Karpas-422 (cell line): ENCODE data around the gene KRTAP4-11. TPM values are rescaled to one million over a fixed set of nuclear protein-coding genes. Genes with fewer than 3 reads are reported as not detected.
"Not testable (repeated sequence)": the region's sequence is repeated elsewhere in the genome, so short reads cannot be mapped to it uniquely, and the experiment has no call there.

Source experiments
- DNase-seq: peaks from one replicate; pipeline ENCODE4 v3.0.0-alpha.2; 2015
- H2AFZ ChIP-seq: fragments of 200-600 bp; sonication (generic); 2 replicates; pipeline ENCODE4 v1.6.1; 2014; ENCODE audit warnings: antibody characterized with exemption, low read length, mixed read lengths
- H3K27ac ChIP-seq: fragments of 200-600 bp; sonication (generic); 2 replicates; pipeline ENCODE4 v1.5.1; 2014; ENCODE audit warnings: mild to moderate bottlenecking, low read length, moderate library complexity
- H3K27me3 ChIP-seq: fragments of 200-600 bp; sonication (generic); 2 replicates; pipeline ENCODE4 v1.6.1; 2014; ENCODE audit warnings: low read length, mixed read lengths
- H3K36me3 ChIP-seq: fragments of 200-600 bp; sonication (generic); 2 replicates; pipeline ENCODE4 v1.6.1; 2014; ENCODE audit warnings: low read length, mixed read lengths; ENCODE audit not compliant: insufficient read depth
- H3K4me1 ChIP-seq: fragments of 200-600 bp; sonication (generic); 2 replicates; pipeline ENCODE4 v1.6.1; 2014; ENCODE audit warnings: mild to moderate bottlenecking, low read length, mixed read lengths
- H3K4me2 ChIP-seq: fragments of 200-600 bp; sonication (generic); 2 replicates; pipeline ENCODE4 v1.6.1; 2014; ENCODE audit warnings: low read length, low read depth, mild to moderate bottlenecking; ENCODE audit not compliant: poor library complexity, severe bottlenecking
- H3K4me3 ChIP-seq: fragments of 200-600 bp; sonication (generic); 2 replicates; pipeline ENCODE4 v1.5.1; 2014; ENCODE audit warnings: mild to moderate bottlenecking, antibody characterized with exemption, low read length, mixed read lengths
- H3K79me2 ChIP-seq: fragments of 200-600 bp; sonication (generic); 2 replicates; pipeline ENCODE4 v1.6.1; 2014; ENCODE audit warnings: mild to moderate bottlenecking, low read length, mixed read lengths
- H3K9ac ChIP-seq: fragments of 200-600 bp; sonication (generic); 2 replicates; pipeline ENCODE4 v1.6.0; 2014; ENCODE audit warnings: low read length
- H3K9me2 ChIP-seq: fragments of 200-600 bp; sonication (generic), shearing (Covaris generic); replicated peaks from 2 replicates; pipeline ENCODE4 v1.6.0; 2014; ENCODE audit warnings: mild to moderate bottlenecking, low read length, moderate library complexity; ENCODE audit not compliant: insufficient read depth
- H3K9me3 ChIP-seq: fragments of 300-700, 200-600 bp; sonication (generic); 2 replicates; pipeline ENCODE4 v1.6.1; 2014; ENCODE audit warnings: low read length, mixed read lengths
- H4K20me1 ChIP-seq: fragments of 200-600 bp; sonication (generic); 2 replicates; pipeline ENCODE4 v1.6.1; 2014; ENCODE audit warnings: mild to moderate bottlenecking, antibody characterized with exemption, low read length, low read depth; ENCODE audit not compliant: insufficient read depth
- total RNA-seq: library from RNA; depleted of rRNA; stranded (reverse); fragments of >200 nt; shearing (Covaris generic); gene quantifications from 2 replicates; pipeline ENCODE4 v1.2.3, GENCODE V29; 2014; ENCODE audit warnings: low replicate concordance

Gene KRTAP4-11
- total RNA-seq, 1 experiment from 2014 or later: not detected

DNA sequence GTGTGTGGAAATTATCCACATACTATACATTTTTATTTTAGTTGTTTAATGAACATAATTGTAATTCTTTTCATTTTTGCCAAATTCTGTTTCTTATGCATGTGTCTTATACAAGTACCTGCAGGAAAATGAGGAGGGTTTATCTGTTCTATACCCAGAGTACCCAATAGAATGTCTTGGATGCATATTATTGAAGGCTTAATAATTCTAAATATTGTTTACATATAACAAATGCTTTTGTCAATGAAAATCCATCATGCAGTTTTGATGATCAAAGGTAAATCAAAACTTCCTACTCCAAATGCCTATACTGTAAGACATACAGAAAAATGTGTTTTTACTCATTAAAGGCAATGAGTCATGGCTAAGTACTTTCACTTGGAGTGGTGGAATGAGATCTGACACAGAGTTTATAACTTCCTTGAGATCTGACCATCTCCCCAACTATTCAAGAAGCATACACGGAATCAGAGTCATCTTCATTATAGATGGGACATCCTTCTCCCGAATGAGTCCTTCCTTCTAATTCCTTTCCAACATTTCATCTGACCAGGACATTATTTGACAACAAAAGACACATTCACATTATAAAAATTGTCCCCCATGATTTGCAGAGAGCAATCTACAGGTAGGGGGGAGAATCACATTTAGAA, 13.7 kb downstream of the KRTAP4-11 start:
- not testable (repeated sequence) for H3K9me3 ChIP-seq, H3K4me3 ChIP-seq, H3K9me2 ChIP-seq, H3K36me3 ChIP-seq, H3K9ac ChIP-seq, DNase-seq, H3K27me3 ChIP-seq, H3K79me2 ChIP-seq, H4K20me1 ChIP-seq, H3K27ac ChIP-seq, H3K4me1 ChIP-seq, H2AFZ ChIP-seq, H3K4me2 ChIP-seq

DNA sequence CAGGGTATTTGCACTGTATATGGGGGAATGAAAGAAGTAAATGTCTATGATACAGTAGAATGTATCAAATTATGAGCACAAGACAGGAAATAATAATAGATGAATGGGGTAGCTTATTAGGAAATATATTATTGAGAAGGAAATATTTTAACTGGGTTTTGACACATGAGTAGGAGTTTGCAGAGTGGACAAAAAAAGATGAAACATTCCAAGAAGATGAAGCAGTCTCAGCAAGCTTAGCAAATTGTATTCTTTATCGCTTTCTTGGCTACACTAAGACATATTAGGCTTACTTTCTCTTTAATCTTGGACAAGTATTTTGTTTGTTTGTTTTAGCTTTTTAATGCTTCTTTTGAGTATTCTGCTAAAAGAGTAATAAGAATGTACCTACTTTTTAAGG, 14.3 kb downstream of the KRTAP4-11 start:
- Histone ChIP-seq H3K9me3 (no peaks in the 10 kb centered on the region), H3K4me1 (no peaks in the 10 kb centered on the region), H2AFZ (no peak overlapping the region), H3K27me3 (no peaks in the 10 kb centered on the region), H3K9me2 (no peaks in the 10 kb centered on the region), H3K9ac (no peak overlapping the region), H3K4me2 (no peak overlapping the region), H3K4me3 (no peak overlapping the region), H3K27ac (no peak overlapping the region), H3K36me3 (no peaks in the 10 kb centered on the region), H4K20me1 (no peaks in the 10 kb centered on the region), H3K79me2 (no peaks in the 10 kb centered on the region)
- DNase-seq: no peak

DNA sequence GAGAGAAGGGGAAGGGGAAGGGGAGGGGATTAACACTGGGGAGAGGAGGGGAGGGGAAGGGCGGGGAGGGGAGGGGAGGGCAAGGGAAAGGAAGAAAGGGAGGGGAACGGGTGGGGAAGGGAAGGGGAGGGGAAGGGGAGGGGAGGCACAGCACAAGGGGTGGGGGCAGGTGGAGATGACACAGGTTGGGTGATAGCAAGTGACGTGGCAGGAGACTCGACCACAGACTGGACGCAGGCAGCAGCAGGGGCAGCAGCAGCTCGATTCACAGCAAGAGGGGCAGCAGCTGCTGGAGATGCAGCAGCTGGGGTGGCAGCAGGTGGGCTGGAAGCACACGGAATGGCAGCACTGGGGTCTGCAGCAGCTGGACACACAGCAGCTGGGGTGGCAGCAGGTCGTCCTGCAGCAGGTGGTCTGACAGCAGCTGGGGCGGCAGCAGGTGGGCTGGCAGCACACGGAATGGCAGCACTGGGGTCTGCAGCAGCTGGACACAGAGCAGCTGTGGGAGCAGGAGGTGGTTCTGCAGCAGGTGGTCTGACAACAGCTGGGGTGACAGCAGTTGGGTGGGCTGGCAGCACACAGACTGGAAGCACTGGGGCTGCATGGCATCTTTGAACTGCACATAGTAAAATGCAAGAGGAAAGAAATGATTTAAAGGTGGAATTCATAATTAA, 16.4 kb downstream of the KRTAP4-11 start, which contains the start of gene KRTAP4-16:
KRTAP4-16 (minus strand) TSS at position 624 of the 674 bp plus-strand sequence; CDS start at position 624, 0 bp downstream.
- Histone ChIP-seq H3K9me3 (no peaks in the 10 kb centered on the region), H3K4me2 (no peak within 1 kb of the TSS), H3K9ac (no peak within 1 kb of the TSS), H4K20me1 (no peaks in the 10 kb centered on the region), H3K4me1 (no peaks in the 10 kb centered on the region), H3K27me3 (no peaks in the 10 kb centered on the region), H3K79me2 (no peaks in the 10 kb centered on the region), H3K9me2 (no peaks in the 10 kb centered on the region), H2AFZ (no peak within 1 kb of the TSS), H3K4me3 (no peak within 1 kb of the TSS), H3K36me3 (no peaks in the 10 kb centered on the region), H3K27ac (no peak within 1 kb of the TSS)
- no peak for DNase-seq

DNA sequence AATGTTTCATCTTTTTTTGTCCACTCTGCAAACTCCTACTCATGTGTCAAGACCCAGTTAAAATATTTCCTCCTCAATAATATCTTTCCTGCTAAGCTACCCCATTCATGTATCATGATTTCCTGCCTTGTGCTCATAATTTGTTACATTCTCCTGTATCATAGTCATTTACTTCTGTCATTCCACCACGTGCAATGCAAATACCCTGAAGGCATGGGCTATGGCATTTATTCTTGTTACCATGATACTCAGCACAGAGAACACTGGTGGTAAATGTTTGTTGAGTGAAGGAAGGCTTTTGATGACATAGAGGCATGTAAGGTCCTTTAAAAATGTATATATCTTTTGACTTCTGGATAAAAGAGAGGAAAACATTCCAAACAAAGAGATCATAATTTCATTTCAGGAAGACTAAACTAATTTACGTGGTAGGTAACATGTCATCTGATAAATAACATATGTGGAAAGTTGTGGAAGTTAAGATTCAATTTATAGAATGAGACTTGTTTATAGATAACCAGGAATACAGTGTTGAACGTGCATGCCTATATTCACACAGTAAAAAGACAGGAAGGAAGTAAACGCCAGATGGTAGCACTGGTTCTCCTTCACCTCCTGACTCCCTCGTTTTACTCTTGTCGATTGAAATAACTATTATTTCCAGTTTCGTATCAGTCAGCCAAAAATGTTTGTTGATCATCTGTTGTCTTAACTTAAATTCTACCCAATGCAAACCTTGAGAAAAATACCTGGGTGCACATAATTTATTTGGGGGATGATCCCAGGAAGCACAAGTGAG, 18.3 kb downstream of the KRTAP4-11 start:
- H3K9ac ChIP-seq, H3K4me2 ChIP-seq, H3K4me1 ChIP-seq, H3K27ac ChIP-seq, H4K20me1 ChIP-seq, H3K4me3 ChIP-seq, H3K79me2 ChIP-seq, H2AFZ ChIP-seq, DNase-seq, H3K36me3 ChIP-seq, H3K9me2 ChIP-seq, H3K27me3 ChIP-seq, H3K9me3 ChIP-seq: not testable (repeated sequence)

DNA sequence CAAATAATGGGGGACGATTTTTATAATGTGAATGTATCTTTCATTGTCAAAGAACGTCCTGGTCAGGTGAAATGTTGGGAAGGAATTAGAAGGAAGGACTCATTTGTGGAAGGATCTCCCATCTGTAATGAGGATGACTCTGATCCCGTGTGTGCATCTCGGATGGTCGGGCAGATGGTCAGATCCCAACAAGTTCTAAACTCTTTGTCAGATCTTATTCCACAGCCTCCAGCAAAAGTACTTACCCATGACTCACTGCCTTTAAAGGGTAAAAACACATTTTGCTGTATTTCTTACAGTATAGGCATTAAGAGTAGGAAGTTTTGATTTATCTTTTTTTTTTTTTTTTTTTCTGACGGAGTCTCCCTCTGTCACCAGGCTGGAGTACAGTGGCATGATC, 19.7 kb downstream of the KRTAP4-11 start:
- Histone ChIP-seq H3K9me2 (no peaks in the 10 kb centered on the region), H3K4me3 (no peak overlapping the region), H3K4me1 (no peaks in the 10 kb centered on the region), H2AFZ (no peak overlapping the region), H4K20me1 (no peaks in the 10 kb centered on the region), H3K9ac (no peak overlapping the region), H3K79me2 (no peaks in the 10 kb centered on the region), H3K27me3 (no peaks in the 10 kb centered on the region), H3K36me3 (no peaks in the 10 kb centered on the region), H3K4me2 (no peak overlapping the region), H3K9me3 (no peaks in the 10 kb centered on the region), H3K27ac (no peak overlapping the region)
- no peak for DNase-seq

DNA sequence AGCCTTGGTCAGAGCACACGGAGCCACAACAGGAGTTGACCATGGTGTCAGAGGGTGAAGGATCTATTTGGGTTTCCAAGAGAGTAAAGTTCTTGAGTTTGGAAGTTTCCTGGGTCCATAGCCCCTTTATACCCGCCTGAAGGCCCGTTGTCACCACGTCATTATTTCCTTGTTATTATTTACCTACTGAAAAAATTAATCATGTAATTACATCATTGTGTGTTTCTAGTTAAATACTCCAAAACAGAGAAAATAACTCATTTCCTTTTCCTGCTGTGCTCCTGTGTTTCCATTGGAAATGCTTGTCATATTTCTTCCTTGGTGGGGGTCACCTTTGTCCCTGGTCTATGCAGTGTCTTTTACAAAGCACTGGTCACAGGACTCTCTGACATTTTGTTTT, 20.1 kb downstream of the KRTAP4-11 start, which contains the start of gene KRTAP4-8:
KRTAP4-8 (minus strand) TSS at position 101 of the 400 bp plus-strand sequence; CDS start at position 43, 58 bp downstream.
- Histone ChIP-seq H2AFZ (no peak within 1 kb of the TSS), H3K27me3 (no peaks in the 10 kb centered on the region), H3K9ac (no peak within 1 kb of the TSS), H4K20me1 (no peaks in the 10 kb centered on the region), H3K9me2 (no peaks in the 10 kb centered on the region), H3K4me3 (no peak within 1 kb of the TSS), H3K36me3 (no peaks in the 10 kb centered on the region), H3K4me1 (no peaks in the 10 kb centered on the region), H3K4me2 (no peak within 1 kb of the TSS), H3K27ac (no peak within 1 kb of the TSS), H3K9me3 (no peaks in the 10 kb centered on the region), H3K79me2 (no peaks in the 10 kb centered on the region)
- no peak for DNase-seq

DNA sequence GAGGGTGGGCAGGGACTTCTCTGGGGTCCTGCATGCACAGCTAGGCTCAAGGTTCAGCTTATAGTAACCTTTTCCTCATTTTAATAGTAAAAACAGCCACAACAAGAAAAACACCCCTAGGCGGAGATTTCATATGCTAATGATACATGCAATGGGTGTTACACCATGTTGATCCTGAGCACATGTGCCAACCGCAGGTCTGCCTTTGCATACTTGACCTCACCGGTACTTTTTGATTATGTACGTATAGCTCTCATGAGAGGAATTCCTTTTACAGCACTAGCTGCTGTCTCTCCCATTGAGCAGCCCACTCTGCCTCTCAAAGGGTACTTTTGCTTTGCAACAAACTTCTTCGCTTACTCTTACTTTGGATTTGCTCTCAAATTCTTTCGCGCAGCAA, 22.1 kb downstream of the KRTAP4-11 start:
- H3K79me2 ChIP-seq: no peaks in the 10 kb centered on the region
- H3K9me2 ChIP-seq: no peaks in the 10 kb centered on the region
- H4K20me1 ChIP-seq: no peaks in the 10 kb centered on the region
- no peaks in the 10 kb centered on the region for H3K9me3 ChIP-seq
- H3K4me2 ChIP-seq: no peak overlapping the region
- H2AFZ ChIP-seq: no peak overlapping the region
- no peak overlapping the region for H3K4me3 ChIP-seq
- no peaks in the 10 kb centered on the region for H3K36me3 ChIP-seq
- no peak overlapping the region for H3K27ac ChIP-seq
- H3K27me3 ChIP-seq: no peaks in the 10 kb centered on the region
- no peak overlapping the region for H3K9ac ChIP-seq
- H3K4me1 ChIP-seq: no peaks in the 10 kb centered on the region
- DNase-seq: no peak

DNA sequence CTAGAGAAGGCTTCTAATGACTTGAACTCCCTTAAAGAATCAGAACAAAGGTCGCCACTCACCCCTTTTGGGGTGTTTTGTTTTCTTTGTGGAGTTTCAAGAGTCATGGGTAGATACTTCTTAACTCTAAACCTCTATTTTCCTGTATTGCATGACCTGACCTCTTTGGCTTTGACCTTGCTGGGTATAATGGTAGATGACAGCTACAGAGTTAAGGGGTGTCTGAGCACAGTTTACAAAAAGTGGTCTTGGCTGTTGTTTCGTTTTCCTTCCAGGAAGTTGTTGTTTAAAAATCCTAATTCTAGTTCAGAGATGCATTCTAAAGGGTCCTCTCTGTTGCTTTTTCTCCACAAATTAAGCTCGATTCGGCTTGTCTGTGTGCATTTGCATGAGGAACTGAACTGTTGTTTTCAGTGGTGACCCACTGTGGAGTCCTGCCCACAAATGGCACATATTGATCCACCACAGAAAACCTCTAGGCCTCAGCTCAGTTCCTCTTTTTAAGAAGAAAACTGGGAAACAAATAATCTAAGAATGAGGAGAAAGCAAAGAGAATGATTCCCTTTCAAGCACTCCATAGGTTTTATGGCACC, 29.3 kb downstream of the KRTAP4-11 start:
- H3K79me2 ChIP-seq: not testable (repeated sequence)

More for the DNA sequence above, 29.3 kb downstream of the KRTAP4-11 start:
- H3K4me3 ChIP-seq, H2AFZ ChIP-seq, H3K36me3 ChIP-seq, H3K9me3 ChIP-seq, H4K20me1 ChIP-seq, H3K27me3 ChIP-seq, H3K4me2 ChIP-seq, H3K27ac ChIP-seq, DNase-seq, H3K4me1 ChIP-seq, H3K9me2 ChIP-seq, H3K9ac ChIP-seq: not testable (repeated sequence)
